HG03565 (cell line): ENCODE measurements around the gene CDK5R2.

Experiments
- ATAC-seq: cut with Tn5 transposase; IDR thresholded peaks from one replicate; pipeline ENCODE4 v1.9.1; 2021; ENCODE audit warnings: mild to moderate bottlenecking, moderate library complexity; ENCODE audit not compliant: unreplicated experiment

The CDK5R2 gene

GRCh38 chr2:219001577-219002394 lies 42.3 kb downstream of the CDK5R2 start:
- no peak for ATAC-seq

DNA sequence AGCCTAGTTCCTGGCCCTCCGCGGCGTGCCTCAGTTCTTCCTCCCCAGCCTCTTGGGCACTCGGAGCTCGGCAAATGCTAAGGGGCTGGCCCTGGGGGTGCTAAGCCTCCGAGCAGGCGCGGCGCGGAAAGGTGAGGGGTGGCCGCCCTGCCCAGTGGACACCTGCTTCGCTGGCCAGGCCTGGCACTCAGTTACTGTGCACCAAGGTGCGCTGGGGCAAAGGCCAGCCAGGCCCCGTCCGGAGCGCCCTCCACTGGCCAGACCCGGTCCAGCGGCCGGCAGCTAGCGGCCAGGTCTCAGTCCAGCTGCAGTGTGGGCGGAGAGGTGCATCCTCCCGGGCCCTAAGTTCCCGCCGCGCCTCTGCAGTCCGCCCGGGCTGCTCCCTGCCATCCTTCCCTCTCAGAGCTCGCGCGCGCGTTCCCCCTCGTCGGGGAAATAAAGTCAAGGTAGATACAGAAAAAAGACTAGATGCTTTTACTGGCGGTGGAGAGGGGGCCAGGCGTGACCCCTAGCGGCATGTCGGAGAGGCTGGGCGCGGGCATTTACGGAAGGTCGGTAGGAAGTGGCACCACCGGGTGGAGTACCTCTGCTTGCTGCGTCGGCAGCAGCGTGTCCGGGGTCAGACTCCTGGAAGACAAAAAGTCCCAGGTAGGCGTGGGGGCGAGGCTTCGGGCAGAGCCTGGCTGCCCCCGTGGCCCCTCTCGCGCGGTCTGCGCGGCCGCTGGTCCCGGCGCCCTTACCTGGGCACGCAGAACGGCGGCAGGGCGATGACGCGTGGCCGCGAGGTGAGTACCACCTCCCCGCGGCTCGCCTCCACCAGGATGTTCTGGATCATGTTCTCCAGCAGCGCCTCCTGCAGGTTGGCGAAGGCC lies 43.2 kb downstream of the CDK5R2 start:
- no peak for ATAC-seq

- ATAC-seq, result no peak
These were observed 43.8 kb downstream of the CDK5R2 start for GRCh38 chr2:219003267-219003634.

DNA sequence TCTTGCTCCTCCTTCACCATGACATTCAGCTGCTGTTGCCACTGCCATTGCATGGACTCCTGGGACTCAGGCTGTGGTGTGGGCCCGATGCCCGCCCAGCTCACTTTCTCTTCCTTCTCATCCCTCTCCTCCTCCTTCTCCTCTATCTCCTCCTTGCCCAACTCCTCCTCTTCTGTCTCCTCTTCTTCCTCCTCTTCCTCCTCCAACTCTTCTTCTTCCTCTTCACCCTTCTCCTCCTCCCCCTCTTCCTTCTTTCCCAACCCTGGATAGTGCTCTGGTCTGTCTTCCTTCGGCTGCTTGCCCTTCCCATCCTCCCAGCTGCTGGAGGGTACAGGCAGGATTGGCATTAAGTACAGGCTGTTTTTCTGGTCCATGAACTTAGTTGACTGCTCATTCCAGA lies 44.5 kb downstream of the CDK5R2 start:
- no peak for ATAC-seq

DNA sequence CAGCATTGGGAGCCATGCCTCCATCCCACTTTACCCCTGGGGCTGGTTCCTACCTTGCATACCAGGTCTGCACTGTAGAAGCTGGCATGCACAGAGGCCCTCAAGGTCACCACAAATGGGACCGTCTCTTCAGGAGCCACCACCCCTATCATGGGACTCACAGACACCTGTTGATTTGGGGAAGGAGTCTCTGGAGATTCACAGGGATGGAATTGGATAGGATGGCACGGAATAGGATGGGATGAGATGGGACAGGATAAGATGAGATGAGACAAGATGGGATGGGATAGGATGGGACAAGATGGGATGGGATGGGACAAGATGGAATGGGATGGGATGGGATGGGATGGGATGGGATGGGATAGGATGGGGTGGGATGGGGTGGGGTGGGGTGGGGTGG lies 49.8 kb downstream of the CDK5R2 start:
- ATAC-seq, result no peak

DNA sequence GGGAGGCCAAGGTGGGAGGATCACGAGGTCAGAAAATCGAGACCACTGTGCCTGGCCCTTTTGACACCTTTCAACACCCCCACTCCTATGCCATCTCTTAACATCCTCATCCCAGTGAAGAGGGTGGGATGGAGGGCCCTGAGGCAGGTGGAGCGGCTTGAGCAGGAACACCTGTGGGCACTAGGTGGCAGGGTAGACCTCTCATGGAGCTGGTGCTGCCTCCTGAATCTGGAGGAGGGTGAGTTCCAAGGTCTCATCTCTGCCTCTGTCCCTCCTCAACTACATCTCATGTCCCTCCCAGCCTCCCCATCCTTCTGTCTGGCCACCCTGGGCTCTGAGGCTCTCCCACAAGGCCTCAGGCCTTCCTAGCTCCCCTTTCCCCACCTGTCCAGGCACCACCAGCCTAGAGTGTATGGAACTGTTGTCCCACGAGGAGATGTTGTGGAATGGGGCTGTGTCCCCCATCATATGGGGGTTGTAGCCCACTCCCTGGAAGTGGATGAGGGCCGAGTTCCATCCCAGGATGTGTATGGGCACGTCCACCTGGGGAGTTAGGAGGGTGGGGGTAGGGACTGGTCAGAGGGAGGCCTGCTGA lies 50.8 kb downstream of the CDK5R2 start:
- ATAC-seq, result no peak

- ATAC-seq, result no peak
These were observed 51.4 kb downstream of the CDK5R2 start for GRCh38 chr2:219010873-219011272.
